ENCODE results near the gene SH3GLB2. TPM values are rescaled to one million over a fixed set of nuclear protein-coding genes. Genes with fewer than 3 reads are reported as not detected.

SH3GLB2 gene
- total RNA-seq, 1 experiment from 2014 or later, result 58.3 TPM

DNA sequence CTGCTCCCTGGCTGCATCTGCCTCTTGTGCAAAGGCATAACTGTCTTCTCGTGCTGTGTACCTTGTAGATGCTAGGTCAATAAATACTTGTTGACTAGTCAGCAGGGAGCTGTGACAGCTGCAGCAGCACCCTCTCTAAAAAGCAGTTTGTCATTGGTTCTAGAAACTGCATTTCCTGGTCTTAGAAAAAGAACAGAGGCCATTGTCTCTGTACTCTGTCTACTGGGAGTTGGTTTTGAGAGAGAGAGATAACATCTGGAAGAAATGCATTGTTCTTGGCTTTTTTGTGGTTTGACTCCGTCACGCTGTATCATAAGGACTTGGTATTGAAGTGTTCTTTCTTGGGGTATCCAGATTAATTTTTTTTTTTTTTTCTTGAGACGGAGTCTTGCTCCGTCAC, 32.3 kb downstream of the SH3GLB2 start:
- BruUV-seq (replicated peaks), result no TSS peak
- CTCF ChIA-PET, result interaction anchor here (0.6 to 4.1 kb wide), 4 partner anchors 11 to 878 kb away, joined by 3 to 22 read pairs (median 4); partner anchors contain the start of gene SH3GLB2

DNA sequence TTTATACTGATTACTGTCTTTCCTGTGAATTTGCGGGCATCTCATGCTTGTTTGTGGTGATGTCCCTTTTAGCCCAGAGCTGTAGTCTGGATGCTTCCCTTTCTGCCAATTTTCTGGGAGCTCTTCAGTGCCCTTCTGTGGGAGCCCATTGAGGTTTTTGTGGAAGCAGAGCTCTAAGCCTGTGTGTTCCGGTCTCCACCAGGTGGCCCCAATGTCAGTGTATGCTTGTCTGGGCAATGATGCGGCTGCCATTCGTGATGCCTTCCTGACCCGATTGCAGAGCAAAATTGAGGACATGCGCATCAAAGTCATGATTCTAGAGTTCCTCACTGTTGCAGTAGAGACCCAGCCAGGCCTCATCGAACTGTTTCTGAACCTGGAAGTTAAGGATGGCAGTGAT, 35.1 kb downstream of the SH3GLB2 start:
- H3K9me3 Mint-ChIP-seq (ENCODE audit: unreplicated experiment), result no peaks in the 10 kb centered on the region
- H3K36me3 Mint-ChIP-seq (ENCODE audit: insufficient read depth, unreplicated experiment), result peaks cover 91% of the 10 kb centered on the region
- CTCF ChIA-PET, result interaction anchor here (0.6 to 1.0 kb wide), 4 partner anchors 13 to 38 kb away, joined by 3 to 6 read pairs (median 4); no protein-coding TSS in a partner anchor

More for the DNA sequence above, 32.3 kb downstream of the SH3GLB2 start:
- H3K4me1 Mint-ChIP-seq (ENCODE audit: insufficient read depth, unreplicated experiment), result no peaks in the 10 kb centered on the region
- DNase-seq (ENCODE audit: unreplicated experiment), result no peak
- TF ChIP-seq, protein P1, sequence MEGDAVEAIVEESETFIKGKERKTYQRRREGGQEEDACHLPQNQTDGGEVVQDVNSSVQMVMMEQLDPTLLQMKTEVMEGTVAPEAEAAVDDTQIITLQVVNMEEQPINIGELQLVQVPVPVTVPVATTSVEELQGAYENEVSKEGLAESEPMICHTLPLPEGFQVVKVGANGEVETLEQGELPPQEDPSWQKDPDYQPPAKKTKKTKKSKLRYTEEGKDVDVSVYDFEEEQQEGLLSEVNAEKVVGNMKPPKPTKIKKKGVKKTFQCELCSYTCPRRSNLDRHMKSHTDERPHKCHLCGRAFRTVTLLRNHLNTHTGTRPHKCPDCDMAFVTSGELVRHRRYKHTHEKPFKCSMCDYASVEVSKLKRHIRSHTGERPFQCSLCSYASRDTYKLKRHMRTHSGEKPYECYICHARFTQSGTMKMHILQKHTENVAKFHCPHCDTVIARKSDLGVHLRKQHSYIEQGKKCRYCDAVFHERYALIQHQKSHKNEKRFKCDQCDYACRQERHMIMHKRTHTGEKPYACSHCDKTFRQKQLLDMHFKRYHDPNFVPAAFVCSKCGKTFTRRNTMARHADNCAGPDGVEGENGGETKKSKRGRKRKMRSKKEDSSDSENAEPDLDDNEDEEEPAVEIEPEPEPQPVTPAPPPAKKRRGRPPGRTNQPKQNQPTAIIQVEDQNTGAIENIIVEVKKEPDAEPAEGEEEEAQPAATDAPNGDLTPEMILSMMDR (IDR thresholded peaks at IDR 0.05; ENCODE audit: unreplicated experiment), result no peak
- H3K9me3 Mint-ChIP-seq (ENCODE audit: unreplicated experiment), result no peaks in the 10 kb centered on the region
- no peak overlapping the region for H3K4me3 Mint-ChIP-seq (ENCODE audit: unreplicated experiment)
- intact Hi-C loops (cut with micrococcal nuclease), result no loop called here
- H3K27me3 Mint-ChIP-seq (ENCODE audit: insufficient read depth, unreplicated experiment), result no peaks in the 10 kb centered on the region
- H3K36me3 Mint-ChIP-seq (ENCODE audit: insufficient read depth, unreplicated experiment), result peaks cover 96% of the 10 kb centered on the region
- no peak overlapping the region for H3K27ac Mint-ChIP-seq (ENCODE audit: low read depth, unreplicated experiment)
- POLR2A ChIA-PET, result interaction anchor here (0.9 to 1.2 kb wide), 2 partner anchors 9 to 19 kb away, joined by 3 to 4 read pairs; no protein-coding TSS in a partner anchor

DNA sequence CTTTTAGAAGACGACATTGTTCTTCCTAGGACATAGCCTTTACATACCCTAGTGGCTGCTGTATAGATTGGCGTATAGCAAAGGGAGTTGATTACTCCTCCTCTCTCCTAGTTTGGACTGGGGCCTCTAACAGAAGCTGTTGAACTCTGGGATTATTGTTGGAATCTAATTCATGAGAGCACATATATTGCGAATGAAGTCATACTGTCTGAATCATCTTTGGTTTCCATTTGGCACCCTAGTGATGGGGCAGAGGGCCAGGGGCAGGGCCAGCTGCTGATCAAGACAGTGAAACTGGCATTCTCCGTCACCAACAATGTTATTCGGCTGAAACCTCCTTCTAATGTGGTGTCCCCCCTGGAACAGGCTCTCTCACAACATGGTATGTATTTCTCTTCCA, 40.3 kb downstream of the SH3GLB2 start:
- no peaks in the 10 kb centered on the region for H3K9me3 Mint-ChIP-seq (ENCODE audit: unreplicated experiment)
- intact Hi-C loops (cut with micrococcal nuclease), result loop anchor here (1.0 kb wide), 1 partner anchor 40 kb away; no protein-coding TSS in a partner anchor
- ChIA-PET POLR2A (interaction anchor here (0.7 to 1.0 kb wide), 3 partner anchors 9 to 42 kb away, joined by 3 to 4 read pairs (median 4); no protein-coding TSS in a partner anchor), CTCF (interaction anchor here (1.0 to 1.7 kb wide), 3 partner anchors 18 to 39 kb away, joined by 3 to 7 read pairs (median 5); no protein-coding TSS in a partner anchor)
- H3K4me3 Mint-ChIP-seq (ENCODE audit: unreplicated experiment), result peak overlapping the region; percentile 33
- H3K36me3 Mint-ChIP-seq (ENCODE audit: insufficient read depth, unreplicated experiment), result peaks cover 77% of the 10 kb centered on the region
- DNase-seq (ENCODE audit: unreplicated experiment), result peak; percentile 72
- H3K27ac Mint-ChIP-seq (ENCODE audit: low read depth, unreplicated experiment), result peak overlapping the region; percentile 67
- no peaks in the 10 kb centered on the region for H3K27me3 Mint-ChIP-seq (ENCODE audit: insufficient read depth, unreplicated experiment)
- H3K4me1 Mint-ChIP-seq (ENCODE audit: insufficient read depth, unreplicated experiment), result peaks cover 18% of the 10 kb centered on the region
- TF ChIP-seq, protein P1 (IDR thresholded peaks at IDR 0.05; ENCODE audit: unreplicated experiment), result no peak
- BruUV-seq (replicated peaks), result no TSS peak

More for the DNA sequence above, 35.1 kb downstream of the SH3GLB2 start:
- Mint-ChIP-seq H3K27me3 (ENCODE audit: insufficient read depth, unreplicated experiment) (no peaks in the 10 kb centered on the region), H3K4me1 (ENCODE audit: insufficient read depth, unreplicated experiment) (peaks cover 3% of the 10 kb centered on the region), H3K27ac (ENCODE audit: low read depth, unreplicated experiment) (no peak overlapping the region), H3K4me3 (ENCODE audit: unreplicated experiment) (no peak overlapping the region)
- BruUV-seq (replicated peaks), result no TSS peak
- TF ChIP-seq, protein P1 (IDR thresholded peaks at IDR 0.05; ENCODE audit: unreplicated experiment), result peak; percentile 29
- DNase-seq (ENCODE audit: unreplicated experiment), result no peak
- POLR2A ChIA-PET, result interaction anchor here (1.5 kb wide), 1 partner anchor 12 kb away, joined by 9 read pairs; no protein-coding TSS in a partner anchor
- intact Hi-C loops (cut with micrococcal nuclease), result loop anchor here (1.0 kb wide), 1 partner anchor 35 kb away; the partner anchor contains the start of gene SH3GLB2

DNA sequence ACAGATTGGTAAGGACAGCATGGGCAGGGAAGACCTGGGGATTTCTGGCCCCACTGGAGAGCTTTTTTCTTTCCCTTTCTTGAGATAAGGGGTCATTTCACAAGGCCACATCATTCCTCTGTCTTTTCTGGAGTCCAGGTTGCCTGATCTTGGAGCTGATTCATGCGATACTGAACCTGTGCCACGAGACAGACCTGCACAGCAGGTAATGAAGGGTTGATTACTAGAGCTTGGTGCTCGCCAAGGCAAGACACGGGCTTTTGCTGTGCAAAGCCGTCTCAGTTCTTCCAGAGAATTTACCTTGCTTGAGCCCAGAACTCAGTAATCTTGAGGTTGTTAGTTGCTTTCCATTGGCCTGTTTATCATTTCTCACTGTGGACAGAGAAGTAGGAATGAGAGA, 41.5 kb downstream of the SH3GLB2 start:
- DNase-seq (ENCODE audit: unreplicated experiment), result no peak
- H3K27ac Mint-ChIP-seq (ENCODE audit: low read depth, unreplicated experiment), result peak overlapping the region; percentile 67
- BruUV-seq (replicated peaks), result no TSS peak
- no peak overlapping the region for H3K4me3 Mint-ChIP-seq (ENCODE audit: unreplicated experiment)
- no peaks in the 10 kb centered on the region for H3K9me3 Mint-ChIP-seq (ENCODE audit: unreplicated experiment)
- H3K27me3 Mint-ChIP-seq (ENCODE audit: insufficient read depth, unreplicated experiment), result no peaks in the 10 kb centered on the region
- intact Hi-C loops (cut with micrococcal nuclease), result no loop called here
- ChIA-PET POLR2A (interaction anchor here (1.0 kb wide), 1 partner anchor 10 kb away, joined by 4 read pairs; no protein-coding TSS in a partner anchor), CTCF (no interaction called here)
- H3K4me1 Mint-ChIP-seq (ENCODE audit: insufficient read depth, unreplicated experiment), result peaks cover 18% of the 10 kb centered on the region
- peaks cover 78% of the 10 kb centered on the region for H3K36me3 Mint-ChIP-seq (ENCODE audit: insufficient read depth, unreplicated experiment)
- TF ChIP-seq, protein P1 (IDR thresholded peaks at IDR 0.05; ENCODE audit: unreplicated experiment), result no peak

All from MCF 10A (cell line).